Central memory CD8-positive, alpha-beta T cell (primary cell): Measurements from ENCODE around the gene PDYN.
"Not testable (repeated sequence)": the region's sequence is repeated elsewhere in the genome, so short reads cannot be mapped to it uniquely, and the experiment has no call there.

ENCODE experiments used
- ATAC-seq: fragments of 150-1000 bp; cut with Tn5 transposase; replicated peaks from 2 replicates; pipeline ENCODE4 v1.10.0; 2022; ENCODE audit warnings: mild to moderate bottlenecking, moderate FRiP score, moderate number of reproducible peaks; ENCODE audit not compliant: poor library complexity, severe bottlenecking; ENCODE audit errors: extremely low read depth
- DNase-seq, 2 donors: peaks; one replicate each; pipeline ENCODE4 v3.0.0; 2021; ENCODE audit warnings: low spot score in 2 of 2
- H3K27ac Mint-ChIP-seq: one replicate; pipeline ENCODE4 v1.8.0; 2022; ENCODE audit warnings: low read depth, mild to moderate bottlenecking, moderate library complexity, mixed read lengths
- H3K27me3 Mint-ChIP-seq: one replicate; pipeline ENCODE4 v1.8.0; 2022; ENCODE audit warnings: mixed read lengths
- H3K36me3 Mint-ChIP-seq: one replicate; pipeline ENCODE4 v1.8.0; 2022; ENCODE audit warnings: mild to moderate bottlenecking, moderate library complexity, mixed read lengths; ENCODE audit not compliant: insufficient read depth
- H3K4me1 Mint-ChIP-seq: one replicate; pipeline ENCODE4 v1.8.0; 2022; ENCODE audit warnings: mixed read lengths
- H3K4me3 Mint-ChIP-seq: one replicate; pipeline ENCODE4 v1.8.0; 2022; ENCODE audit warnings: mild to moderate bottlenecking, moderate library complexity, mixed read lengths
- H3K9me3 Mint-ChIP-seq: one replicate; pipeline ENCODE4 v1.8.0; 2022; ENCODE audit warnings: mixed read lengths

PDYN gene

GRCh38 chr20:1993986-1994385, at the start of gene PDYN:
PDYN (minus strand) TSS chr20:1994058; CDS start chr20:1983084, 10,974 bp downstream.
- Mint-ChIP-seq H3K4me1 (no peaks in the 10 kb centered on the region), H3K4me3 (no peak within 1 kb of the TSS), H3K27ac (no peak within 1 kb of the TSS), H3K27me3 (peaks cover 83% of the 10 kb centered on the region), H3K36me3 (no peaks in the 10 kb centered on the region), H3K9me3 (no peaks in the 10 kb centered on the region)
- ATAC-seq = no peak
- DNase-seq = no peak

DNA sequence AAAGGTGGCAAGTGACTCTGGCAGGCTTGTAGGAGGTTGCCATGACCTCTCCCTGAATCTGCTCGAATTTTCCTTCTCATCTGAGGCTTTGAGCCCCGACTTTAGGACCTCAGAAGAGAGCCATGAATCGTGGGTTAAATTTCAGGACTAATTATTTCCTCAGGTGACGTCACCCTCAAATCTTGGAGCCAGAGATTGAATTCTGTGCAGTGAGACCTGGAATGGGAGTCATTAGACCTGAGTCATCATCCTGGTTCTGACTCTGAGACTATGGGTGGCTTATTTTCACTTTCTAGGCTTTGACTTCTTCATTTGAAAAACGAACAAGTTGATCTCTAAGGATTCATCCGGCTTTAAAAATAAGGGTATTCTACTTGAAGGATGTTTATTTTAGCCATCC, 48.5 kb upstream of the PDYN start:
- Mint-ChIP-seq H3K36me3 (no peaks in the 10 kb centered on the region), H3K4me3 (no peak overlapping the region), H3K4me1 (no peaks in the 10 kb centered on the region), H3K27ac (no peak overlapping the region), H3K27me3 (peaks cover 39% of the 10 kb centered on the region), H3K9me3 (no peaks in the 10 kb centered on the region)
- DNase-seq (no peak), ATAC-seq (no peak)

DNA sequence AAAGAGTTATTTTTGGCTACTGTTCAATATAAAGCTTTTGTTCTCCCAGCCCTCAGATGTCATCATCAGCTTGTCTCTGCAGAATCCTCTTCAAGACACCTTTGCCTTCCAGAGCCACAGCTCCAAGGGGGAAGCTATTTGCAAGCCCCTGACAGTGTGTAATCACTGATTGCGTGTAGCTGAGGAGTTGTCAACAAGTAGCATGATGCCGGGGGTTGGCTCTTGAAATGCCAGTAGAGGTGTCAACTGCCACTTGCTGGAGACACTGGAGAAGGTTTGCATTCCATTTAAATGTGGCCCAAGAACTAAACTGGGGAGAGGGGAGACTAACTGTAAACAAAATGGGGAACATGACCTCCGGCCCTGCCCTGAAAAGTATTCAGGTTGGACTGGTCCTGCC, 44.3 kb upstream of the PDYN start:
- no peak for ATAC-seq
- H3K4me3 Mint-ChIP-seq = no peak overlapping the region
- no peaks in the 10 kb centered on the region for H3K9me3 Mint-ChIP-seq
- no peak for DNase-seq
- no peaks in the 10 kb centered on the region for H3K4me1 Mint-ChIP-seq
- H3K27ac Mint-ChIP-seq = no peak overlapping the region
- no peaks in the 10 kb centered on the region for H3K36me3 Mint-ChIP-seq
- peaks cover 31% of the 10 kb centered on the region for H3K27me3 Mint-ChIP-seq

DNA sequence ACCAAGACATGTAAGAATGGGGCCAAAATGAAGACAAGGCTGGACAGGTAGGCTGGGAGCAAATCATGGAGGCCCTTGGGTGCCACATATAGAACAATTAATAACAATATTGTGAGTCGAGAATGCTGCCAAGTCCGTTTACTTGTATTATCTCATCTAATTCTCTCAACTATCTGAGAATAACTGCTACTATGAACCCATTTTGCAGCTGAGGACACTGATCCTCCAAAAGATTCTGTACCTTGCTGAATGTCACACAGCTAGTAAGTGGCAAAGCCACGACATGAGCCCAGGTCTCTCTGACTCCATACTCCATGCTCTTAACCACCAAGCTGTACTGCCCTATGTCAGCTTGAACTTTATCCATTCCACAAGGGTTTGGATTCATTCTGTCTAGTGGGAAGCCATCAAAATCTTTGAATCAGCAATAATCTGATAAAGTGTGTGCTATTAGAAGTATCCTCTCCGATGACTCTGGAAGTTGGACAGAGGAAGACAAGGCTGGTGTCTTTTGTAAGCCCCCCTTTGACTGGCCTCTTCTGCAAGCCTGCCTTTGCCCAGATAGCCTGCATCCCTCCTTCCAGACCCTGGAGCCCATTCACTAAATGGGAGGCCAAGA, 43.5 kb upstream of the PDYN start:
- no peak for DNase-seq
- H3K4me1 Mint-ChIP-seq = no peaks in the 10 kb centered on the region
- no peaks in the 10 kb centered on the region for H3K36me3 Mint-ChIP-seq
- no peaks in the 10 kb centered on the region for H3K9me3 Mint-ChIP-seq
- H3K4me3 Mint-ChIP-seq = no peak overlapping the region
- H3K27me3 Mint-ChIP-seq = peaks cover 36% of the 10 kb centered on the region
- no peak for ATAC-seq
- H3K27ac Mint-ChIP-seq = no peak overlapping the region

- H3K4me1 Mint-ChIP-seq, ATAC-seq, H3K9me3 Mint-ChIP-seq, H3K36me3 Mint-ChIP-seq, H3K27ac Mint-ChIP-seq, H3K4me3 Mint-ChIP-seq, DNase-seq: not testable (repeated sequence)
- peaks cover 46% of the 10 kb centered on the region for H3K27me3 Mint-ChIP-seq
Observed at GRCh38 chr20:2036357-2036756, 42.5 kb upstream of the PDYN start.

GRCh38 chr20:2032168-2032567, 38.3 kb upstream of the PDYN start:
- no peaks in the 10 kb centered on the region for H3K36me3 Mint-ChIP-seq
- H3K9me3 Mint-ChIP-seq = no peaks in the 10 kb centered on the region
- no peak overlapping the region for H3K27ac Mint-ChIP-seq
- DNase-seq (no peak), ATAC-seq (no peak)
- H3K4me3 Mint-ChIP-seq = no peak overlapping the region
- H3K4me1 Mint-ChIP-seq = no peaks in the 10 kb centered on the region
- H3K27me3 Mint-ChIP-seq = peaks cover 70% of the 10 kb centered on the region

DNA sequence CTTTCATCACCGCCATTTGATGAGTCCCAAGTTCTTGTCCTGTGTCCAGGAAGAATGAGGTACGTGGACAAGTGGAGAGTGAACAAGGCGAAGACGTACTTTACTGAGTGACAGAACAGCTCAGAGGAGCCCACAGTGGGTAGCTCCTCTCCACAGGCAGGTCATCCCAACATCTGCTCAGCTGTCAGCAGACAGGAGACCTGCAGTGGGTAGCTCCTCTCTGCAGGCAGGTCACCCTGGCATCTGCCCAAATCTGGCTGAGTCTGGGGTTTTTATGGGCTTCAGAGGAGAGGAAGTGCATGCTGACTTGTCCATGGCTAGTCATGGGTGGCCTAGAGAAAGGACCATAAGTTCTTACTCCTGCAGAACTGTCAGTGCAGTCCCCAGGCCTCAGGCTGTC, 32.7 kb upstream of the PDYN start:
- Mint-ChIP-seq H3K4me3 (no peak overlapping the region), H3K9me3 (no peaks in the 10 kb centered on the region), H3K36me3 (no peaks in the 10 kb centered on the region), H3K4me1 (no peaks in the 10 kb centered on the region), H3K27me3 (peaks cover 73% of the 10 kb centered on the region), H3K27ac (no peak overlapping the region)
- DNase-seq (no peak), ATAC-seq (no peak)

DNA sequence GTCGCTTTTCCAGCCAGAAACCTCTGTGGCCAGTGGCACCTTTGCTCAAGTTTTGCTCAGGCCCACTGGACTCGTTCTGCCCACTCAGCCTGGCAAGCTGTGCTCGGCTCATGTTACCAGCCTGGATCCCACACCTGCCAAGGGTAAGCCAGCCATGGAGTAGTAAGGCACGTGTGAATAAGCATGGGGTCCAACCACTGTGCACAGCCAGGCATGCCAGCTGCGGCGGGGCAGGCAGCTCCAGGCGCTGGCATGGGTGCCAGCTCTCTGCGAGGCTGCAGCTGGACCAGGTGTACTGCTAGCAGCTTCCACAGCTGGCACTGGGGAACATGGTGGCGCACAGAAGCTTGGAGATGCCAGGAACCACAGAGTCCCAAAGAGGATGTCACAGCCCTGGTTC, 32.1 kb upstream of the PDYN start:
- H3K27me3 Mint-ChIP-seq = peaks cover 73% of the 10 kb centered on the region
- H3K27ac Mint-ChIP-seq = no peak overlapping the region
- H3K9me3 Mint-ChIP-seq = no peaks in the 10 kb centered on the region
- H3K4me1 Mint-ChIP-seq = no peaks in the 10 kb centered on the region
- ATAC-seq = no peak
- DNase-seq = no peak
- H3K36me3 Mint-ChIP-seq = no peaks in the 10 kb centered on the region
- H3K4me3 Mint-ChIP-seq = no peak overlapping the region

GRCh38 chr20:2023151-2023550, 29.3 kb upstream of the PDYN start:
- no peaks in the 10 kb centered on the region for H3K9me3 Mint-ChIP-seq
- no peak for ATAC-seq
- no peak for DNase-seq
- peaks cover 63% of the 10 kb centered on the region for H3K27me3 Mint-ChIP-seq
- H3K36me3 Mint-ChIP-seq = no peaks in the 10 kb centered on the region
- H3K4me3 Mint-ChIP-seq = no peak overlapping the region
- H3K27ac Mint-ChIP-seq = no peak overlapping the region
- H3K4me1 Mint-ChIP-seq = no peaks in the 10 kb centered on the region

DNA sequence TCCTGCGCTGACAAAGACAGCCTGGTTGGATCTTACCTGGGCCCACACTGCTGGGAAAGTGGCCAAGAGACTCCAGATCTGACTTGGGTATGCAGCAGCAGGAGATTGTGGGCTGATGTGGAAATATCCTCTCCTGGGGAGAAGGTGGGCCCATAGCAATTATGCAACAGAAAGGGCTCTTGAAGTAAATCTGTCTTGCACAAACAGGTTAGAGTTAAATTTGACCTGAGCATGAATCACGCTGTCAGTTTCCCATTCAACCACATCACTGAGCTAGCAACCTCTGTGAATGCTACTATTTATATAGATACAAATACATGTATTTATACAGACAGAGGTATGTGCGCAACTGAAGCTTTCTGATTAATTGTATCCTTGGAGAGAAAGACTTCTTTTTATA, 28.3 kb upstream of the PDYN start:
- no peak overlapping the region for H3K4me3 Mint-ChIP-seq
- DNase-seq = no peak
- H3K27ac Mint-ChIP-seq = no peak overlapping the region
- no peaks in the 10 kb centered on the region for H3K4me1 Mint-ChIP-seq
- H3K9me3 Mint-ChIP-seq = no peaks in the 10 kb centered on the region
- H3K27me3 Mint-ChIP-seq = peaks cover 62% of the 10 kb centered on the region
- no peak for ATAC-seq
- no peaks in the 10 kb centered on the region for H3K36me3 Mint-ChIP-seq

DNA sequence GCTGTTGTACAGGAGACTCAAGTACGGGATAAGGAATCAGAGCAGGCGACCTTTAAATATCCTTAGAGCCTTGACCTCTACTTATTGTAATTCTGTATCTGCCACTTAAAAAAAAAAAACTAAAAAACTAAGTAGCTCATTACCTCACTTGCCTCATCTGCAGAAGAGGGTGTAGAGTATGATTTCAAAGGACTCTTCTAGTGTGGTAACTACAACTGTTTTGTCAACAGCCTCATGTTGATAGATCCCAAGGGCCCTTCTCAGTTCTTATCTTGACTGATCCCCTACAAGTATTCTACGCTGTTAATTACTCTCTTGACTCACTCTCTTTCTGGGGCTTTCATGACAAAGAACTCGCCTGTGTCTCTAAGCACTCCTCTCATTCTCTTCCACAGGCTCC, 16.7 kb upstream of the PDYN start:
- no peak for ATAC-seq

GRCh38 chr20:2006452-2007361, 12.8 kb upstream of the PDYN start:
- H3K36me3 Mint-ChIP-seq = peaks cover 4% of the 10 kb centered on the region
- H3K27ac Mint-ChIP-seq = no peak overlapping the region
- DNase-seq (no peak), ATAC-seq (no peak)
- H3K27me3 Mint-ChIP-seq = peaks cover 49% of the 10 kb centered on the region
- H3K4me3 Mint-ChIP-seq = no peak overlapping the region
- no peaks in the 10 kb centered on the region for H3K9me3 Mint-ChIP-seq
- no peaks in the 10 kb centered on the region for H3K4me1 Mint-ChIP-seq

More for the DNA sequence above, 16.7 kb upstream of the PDYN start:
- no peak for DNase-seq
- Mint-ChIP-seq H3K27me3 (peaks cover 82% of the 10 kb centered on the region), H3K27ac (no peak overlapping the region), H3K4me3 (no peak overlapping the region), H3K9me3 (no peaks in the 10 kb centered on the region), H3K36me3 (peaks cover 6% of the 10 kb centered on the region), H3K4me1 (no peaks in the 10 kb centered on the region)

DNA sequence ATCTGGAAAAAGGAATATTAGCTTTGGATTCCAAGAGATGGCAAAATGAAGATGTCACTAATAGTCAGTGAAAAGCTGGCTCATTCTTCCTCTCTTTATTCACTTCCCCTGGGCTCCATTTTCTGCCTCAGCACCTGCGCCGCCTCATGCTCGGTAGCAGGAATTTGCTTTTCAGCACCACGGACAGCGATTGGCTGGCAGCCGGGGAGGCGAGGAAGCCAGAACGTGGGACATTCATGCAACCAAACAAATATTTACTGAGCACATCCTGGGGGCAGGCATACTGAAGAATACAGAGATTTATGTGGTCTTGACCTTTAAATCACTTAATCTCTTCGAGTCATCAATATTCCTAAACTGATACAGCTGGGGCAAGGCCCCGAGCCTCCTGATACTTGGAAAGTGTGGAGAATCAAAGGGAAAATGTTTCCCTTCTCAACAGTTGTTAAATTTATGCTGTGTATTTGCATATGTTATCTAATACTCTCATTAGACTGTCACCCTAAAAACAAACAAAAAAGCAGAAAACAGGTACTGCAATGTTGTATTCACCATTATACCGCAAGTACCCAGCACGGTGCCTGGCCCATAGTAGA, 12.1 kb upstream of the PDYN start:
- no peak for ATAC-seq
- Mint-ChIP-seq H3K27me3 (peaks cover 41% of the 10 kb centered on the region), H3K9me3 (no peaks in the 10 kb centered on the region), H3K27ac (no peak overlapping the region), H3K4me3 (no peak overlapping the region), H3K4me1 (no peaks in the 10 kb centered on the region), H3K36me3 (peaks cover 2% of the 10 kb centered on the region)
- DNase-seq = peak in 1 of 2 donors; percentile 31
